T-helper 1 cell treated with Interleukin-12 subunit alpha and Interleukin-12 subunit beta and Interleukin-4 antibody, amounts not matched to agents 30 μg/mL and 1 μg/mL, for 36 hours (primary cell): ENCODE results near the gene IFI27L1.

ENCODE experiments used
- H3K27ac Mint-ChIP-seq: one replicate; pipeline ENCODE4 v1.8.0; 2021; ENCODE audit warnings: mild to moderate bottlenecking, mixed read lengths
- H3K27me3 Mint-ChIP-seq: one replicate; pipeline ENCODE4 v1.8.0; 2021; ENCODE audit warnings: low read depth, mixed read lengths
- H3K36me3 Mint-ChIP-seq: one replicate; pipeline ENCODE4 v1.8.0; 2021; ENCODE audit warnings: low read depth, mixed read lengths
- H3K4me1 Mint-ChIP-seq: one replicate; pipeline ENCODE4 v1.8.0; 2021; ENCODE audit warnings: low read depth, mixed read lengths
- H3K4me3 Mint-ChIP-seq: one replicate; pipeline ENCODE4 v1.8.0; 2021; ENCODE audit warnings: mild to moderate bottlenecking, moderate library complexity, mixed read lengths
- H3K9me3 Mint-ChIP-seq: one replicate; pipeline ENCODE4 v1.8.0; 2021; ENCODE audit warnings: mixed read lengths

IFI27L1 gene

GRCh38 chr14:94081386-94081820 is 293 bp downstream of the IFI27L1 start:
- H3K4me1 Mint-ChIP-seq = peaks cover 41% of the 10 kb centered on the region
- H3K4me3 Mint-ChIP-seq = peak overlapping the region; percentile 100
- no peaks in the 10 kb centered on the region for H3K27me3 Mint-ChIP-seq
- H3K9me3 Mint-ChIP-seq = no peaks in the 10 kb centered on the region
- H3K27ac Mint-ChIP-seq = peak overlapping the region; percentile 100
- H3K36me3 Mint-ChIP-seq = peaks cover 35% of the 10 kb centered on the region

- no peak overlapping the region for H3K27ac Mint-ChIP-seq
- peaks cover 4% of the 10 kb centered on the region for H3K4me1 Mint-ChIP-seq
- peaks cover 9% of the 10 kb centered on the region for H3K36me3 Mint-ChIP-seq
- H3K9me3 Mint-ChIP-seq = no peaks in the 10 kb centered on the region
- no peaks in the 10 kb centered on the region for H3K27me3 Mint-ChIP-seq
- H3K4me3 Mint-ChIP-seq = no peak overlapping the region
Measured at GRCh38 chr14:94087891-94088290, 6.8 kb downstream of the IFI27L1 start.

GRCh38 chr14:94088516-94088915 is 7.4 kb downstream of the IFI27L1 start:
- Mint-ChIP-seq H3K9me3 (no peaks in the 10 kb centered on the region), H3K36me3 (peaks cover 7% of the 10 kb centered on the region), H3K27ac (no peak overlapping the region), H3K4me1 (no peaks in the 10 kb centered on the region), H3K27me3 (no peaks in the 10 kb centered on the region), H3K4me3 (no peak overlapping the region)

- peaks cover 5% of the 10 kb centered on the region for H3K36me3 Mint-ChIP-seq
- H3K9me3 Mint-ChIP-seq = no peaks in the 10 kb centered on the region
- H3K27ac Mint-ChIP-seq = no peak overlapping the region
- H3K4me3 Mint-ChIP-seq = no peak overlapping the region
- H3K27me3 Mint-ChIP-seq = no peaks in the 10 kb centered on the region
- no peaks in the 10 kb centered on the region for H3K4me1 Mint-ChIP-seq
Measured at GRCh38 chr14:94089479-94089878, 8.4 kb downstream of the IFI27L1 start.

GRCh38 chr14:94093418-94093817 is 12.3 kb downstream of the IFI27L1 start:
- Mint-ChIP-seq H3K36me3 (peaks cover 5% of the 10 kb centered on the region), H3K9me3 (no peaks in the 10 kb centered on the region), H3K4me1 (no peaks in the 10 kb centered on the region), H3K27ac (no peak overlapping the region), H3K27me3 (no peaks in the 10 kb centered on the region), H3K4me3 (no peak overlapping the region)

GRCh38 chr14:94097091-94097490 is 16.0 kb downstream of the IFI27L1 start:
- Mint-ChIP-seq H3K4me1 (peaks cover 2% of the 10 kb centered on the region), H3K36me3 (peaks cover 5% of the 10 kb centered on the region), H3K27ac (no peak overlapping the region), H3K9me3 (no peaks in the 10 kb centered on the region), H3K27me3 (no peaks in the 10 kb centered on the region), H3K4me3 (no peak overlapping the region)

GRCh38 chr14:94098326-94098992 is 17.3 kb downstream of the IFI27L1 start:
- Mint-ChIP-seq H3K27me3 (no peaks in the 10 kb centered on the region), H3K36me3 (peaks cover 5% of the 10 kb centered on the region), H3K27ac (no peak overlapping the region), H3K4me1 (peaks cover 2% of the 10 kb centered on the region), H3K9me3 (no peaks in the 10 kb centered on the region), H3K4me3 (no peak overlapping the region)

GRCh38 chr14:94099006-94099405 is 17.9 kb downstream of the IFI27L1 start:
- Mint-ChIP-seq H3K36me3 (peaks cover 5% of the 10 kb centered on the region), H3K4me3 (no peak overlapping the region), H3K27ac (no peak overlapping the region), H3K9me3 (no peaks in the 10 kb centered on the region), H3K27me3 (no peaks in the 10 kb centered on the region), H3K4me1 (peaks cover 2% of the 10 kb centered on the region)

GRCh38 chr14:94100847-94101246 is 19.7 kb downstream of the IFI27L1 start:
- peaks cover 2% of the 10 kb centered on the region for H3K4me1 Mint-ChIP-seq
- H3K4me3 Mint-ChIP-seq = no peak overlapping the region
- peaks cover 5% of the 10 kb centered on the region for H3K36me3 Mint-ChIP-seq
- no peaks in the 10 kb centered on the region for H3K9me3 Mint-ChIP-seq
- no peaks in the 10 kb centered on the region for H3K27me3 Mint-ChIP-seq
- no peak overlapping the region for H3K27ac Mint-ChIP-seq

- Mint-ChIP-seq H3K9me3 (no peaks in the 10 kb centered on the region), H3K27me3 (no peaks in the 10 kb centered on the region), H3K27ac (no peak overlapping the region), H3K36me3 (peaks cover 5% of the 10 kb centered on the region), H3K4me1 (peaks cover 2% of the 10 kb centered on the region), H3K4me3 (no peak overlapping the region)
Measured at GRCh38 chr14:94101748-94102147, 20.6 kb downstream of the IFI27L1 start.

- Mint-ChIP-seq H3K27me3 (no peaks in the 10 kb centered on the region), H3K9me3 (no peaks in the 10 kb centered on the region), H3K27ac (no peak overlapping the region), H3K4me1 (peaks cover 2% of the 10 kb centered on the region), H3K4me3 (no peak overlapping the region), H3K36me3 (peaks cover under 1% of the 10 kb centered on the region)
Measured at GRCh38 chr14:94102768-94103482, 21.8 kb downstream of the IFI27L1 start.

- H3K4me3 Mint-ChIP-seq = no peak overlapping the region
- H3K27me3 Mint-ChIP-seq = no peaks in the 10 kb centered on the region
- H3K36me3 Mint-ChIP-seq = no peaks in the 10 kb centered on the region
- no peak overlapping the region for H3K27ac Mint-ChIP-seq
- H3K4me1 Mint-ChIP-seq = peaks cover 2% of the 10 kb centered on the region
- no peaks in the 10 kb centered on the region for H3K9me3 Mint-ChIP-seq
Measured at GRCh38 chr14:94103554-94104150, 22.5 kb downstream of the IFI27L1 start.

- no peaks in the 10 kb centered on the region for H3K27me3 Mint-ChIP-seq
- no peaks in the 10 kb centered on the region for H3K36me3 Mint-ChIP-seq
- peaks cover 2% of the 10 kb centered on the region for H3K4me1 Mint-ChIP-seq
- H3K9me3 Mint-ChIP-seq = no peaks in the 10 kb centered on the region
- no peak overlapping the region for H3K4me3 Mint-ChIP-seq
- no peak overlapping the region for H3K27ac Mint-ChIP-seq
Measured at GRCh38 chr14:94104731-94105130, 23.6 kb downstream of the IFI27L1 start.

- Mint-ChIP-seq H3K9me3 (no peaks in the 10 kb centered on the region), H3K27ac (no peak overlapping the region), H3K27me3 (peaks cover 6% of the 10 kb centered on the region), H3K4me1 (peaks cover 12% of the 10 kb centered on the region), H3K4me3 (no peak overlapping the region), H3K36me3 (no peaks in the 10 kb centered on the region)
Measured at GRCh38 chr14:94109915-94110250, 28.8 kb downstream of the IFI27L1 start.

- Mint-ChIP-seq H3K9me3 (no peaks in the 10 kb centered on the region), H3K27me3 (peaks cover 6% of the 10 kb centered on the region), H3K27ac (peak within 1 kb of the TSS; percentile 77), H3K36me3 (no peaks in the 10 kb centered on the region), H3K4me1 (peaks cover 16% of the 10 kb centered on the region), H3K4me3 (peak within 1 kb of the TSS; percentile 72)
Measured at GRCh38 chr14:94110552-94111181, 29.6 kb downstream of the IFI27L1 start, which contains the start of gene IFI27. TSS of gene IFI27 (plus strand) at chr14:94110736.
